HG02840 (cell line): Measurements from ENCODE around the gene TBL1X.
"Not testable (repeated sequence)": the region's sequence is repeated elsewhere in the genome, so short reads cannot be mapped to it uniquely, and the experiment has no call there.

ENCODE experiments used
- ATAC-seq: cut with Tn5 transposase; IDR thresholded peaks from one replicate; pipeline ENCODE4 v1.9.1; 2021; ENCODE audit warnings: mild to moderate bottlenecking, moderate library complexity, moderate number of reproducible peaks; ENCODE audit not compliant: unreplicated experiment, low FRiP score

The TBL1X gene

DNA sequence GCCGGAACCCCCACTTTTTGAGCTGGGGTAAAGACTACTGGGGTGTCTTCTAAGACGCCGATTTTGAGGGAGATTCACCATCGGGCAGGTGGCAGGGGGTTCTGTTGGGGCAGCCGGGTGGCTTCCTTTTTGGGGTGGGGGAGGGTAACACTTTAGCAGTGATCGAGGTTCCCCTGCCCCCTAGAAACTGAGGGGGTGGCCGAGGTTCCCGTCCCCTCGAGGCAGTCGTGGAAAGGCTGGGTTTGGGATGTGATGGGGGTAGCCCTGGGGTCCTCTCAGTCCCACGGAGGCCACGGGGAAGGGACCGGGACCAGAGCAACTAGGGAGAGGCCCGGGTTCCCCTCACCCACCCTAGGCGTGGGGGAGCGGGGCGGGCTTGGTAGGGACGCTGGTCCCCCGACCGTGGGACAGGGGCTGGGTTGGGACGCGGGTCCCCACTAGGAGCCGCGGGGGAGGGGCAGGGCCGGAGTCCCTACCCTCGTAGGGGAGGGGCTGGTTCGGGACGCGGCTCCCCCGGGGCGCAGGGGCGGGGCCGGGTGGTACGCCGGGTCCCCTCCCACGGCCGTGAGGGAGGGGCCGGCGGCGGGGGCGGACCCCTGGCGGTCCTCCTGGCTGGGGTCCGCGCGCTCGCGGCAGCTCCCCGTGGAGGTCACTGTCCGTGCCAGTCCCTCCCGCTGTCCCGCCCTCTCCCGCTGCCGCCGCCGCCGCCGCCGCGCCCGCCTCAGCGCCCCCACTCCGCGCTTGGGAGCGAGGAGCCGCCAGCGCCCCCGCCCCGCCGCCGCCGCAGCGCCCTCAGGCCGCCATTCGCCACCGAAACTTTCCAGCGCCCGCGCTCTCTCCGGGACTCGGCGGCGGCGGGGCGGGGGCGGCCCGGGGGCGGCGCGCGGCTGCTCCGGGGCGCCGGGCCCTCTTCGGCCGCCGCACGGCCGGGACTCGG, at the start of gene TBL1X:
TSS of gene TBL1X (plus strand) at position 624 of the 937 bp plus-strand sequence. CDS start 188,529 bp downstream, outside the sequence.
- no peak for ATAC-seq

DNA sequence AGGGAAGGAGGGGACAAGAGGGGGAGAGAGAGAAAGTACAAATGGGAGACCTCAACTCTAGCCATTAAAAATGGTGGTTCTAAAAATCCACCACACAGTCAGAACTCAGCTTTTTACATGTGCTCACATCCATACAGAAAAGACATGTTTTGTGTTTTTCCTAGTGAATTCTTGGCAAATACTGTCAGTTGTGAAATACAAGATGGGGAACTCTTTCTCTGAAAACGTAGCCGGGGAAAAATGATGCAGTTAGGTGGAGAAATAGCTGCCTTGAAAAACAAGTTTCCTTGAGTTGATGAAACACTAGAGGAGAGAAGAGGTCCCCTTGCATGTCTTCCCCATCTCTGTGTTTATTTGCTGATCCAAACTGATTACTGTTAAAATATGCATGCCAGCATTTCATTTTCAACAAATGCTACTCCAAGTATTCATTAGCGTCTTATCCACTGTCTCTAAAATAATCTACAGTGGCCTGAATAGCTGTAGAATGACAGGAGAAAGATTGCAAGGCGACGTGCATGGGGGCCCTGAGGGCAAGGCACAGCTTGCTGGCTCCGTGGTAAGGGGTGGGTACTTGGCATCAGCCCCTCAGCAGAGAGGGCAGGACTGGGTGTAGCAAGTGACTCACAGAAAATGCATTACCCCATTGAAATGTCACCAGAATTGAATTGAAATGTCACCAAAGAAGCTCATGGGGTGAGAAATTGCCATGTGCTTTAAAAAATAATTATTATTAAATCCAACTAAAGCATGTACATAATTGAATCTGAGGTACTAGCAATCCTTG, 48.1 kb upstream of the TBL1X start:
- no peak for ATAC-seq

DNA sequence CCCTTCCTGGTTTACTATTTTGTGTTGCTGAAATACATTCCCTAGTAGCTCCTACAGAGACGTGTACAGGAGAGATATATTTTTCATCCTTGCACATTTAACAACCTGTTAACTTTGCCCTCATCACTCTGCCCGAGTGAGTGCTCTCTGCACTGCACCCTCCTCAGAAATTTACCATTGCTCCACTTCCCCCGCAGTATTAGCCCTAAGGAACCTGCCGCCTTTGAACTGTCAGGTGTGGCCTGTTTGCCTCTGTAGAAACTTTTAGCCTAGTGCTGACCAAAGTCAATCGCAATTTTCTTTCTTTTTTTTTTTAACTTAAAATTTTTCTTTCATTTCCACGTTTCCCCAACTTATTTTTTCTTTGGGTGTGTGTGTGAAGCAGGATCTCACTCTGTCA, 46.6 kb upstream of the TBL1X start:
- no peak for ATAC-seq

DNA sequence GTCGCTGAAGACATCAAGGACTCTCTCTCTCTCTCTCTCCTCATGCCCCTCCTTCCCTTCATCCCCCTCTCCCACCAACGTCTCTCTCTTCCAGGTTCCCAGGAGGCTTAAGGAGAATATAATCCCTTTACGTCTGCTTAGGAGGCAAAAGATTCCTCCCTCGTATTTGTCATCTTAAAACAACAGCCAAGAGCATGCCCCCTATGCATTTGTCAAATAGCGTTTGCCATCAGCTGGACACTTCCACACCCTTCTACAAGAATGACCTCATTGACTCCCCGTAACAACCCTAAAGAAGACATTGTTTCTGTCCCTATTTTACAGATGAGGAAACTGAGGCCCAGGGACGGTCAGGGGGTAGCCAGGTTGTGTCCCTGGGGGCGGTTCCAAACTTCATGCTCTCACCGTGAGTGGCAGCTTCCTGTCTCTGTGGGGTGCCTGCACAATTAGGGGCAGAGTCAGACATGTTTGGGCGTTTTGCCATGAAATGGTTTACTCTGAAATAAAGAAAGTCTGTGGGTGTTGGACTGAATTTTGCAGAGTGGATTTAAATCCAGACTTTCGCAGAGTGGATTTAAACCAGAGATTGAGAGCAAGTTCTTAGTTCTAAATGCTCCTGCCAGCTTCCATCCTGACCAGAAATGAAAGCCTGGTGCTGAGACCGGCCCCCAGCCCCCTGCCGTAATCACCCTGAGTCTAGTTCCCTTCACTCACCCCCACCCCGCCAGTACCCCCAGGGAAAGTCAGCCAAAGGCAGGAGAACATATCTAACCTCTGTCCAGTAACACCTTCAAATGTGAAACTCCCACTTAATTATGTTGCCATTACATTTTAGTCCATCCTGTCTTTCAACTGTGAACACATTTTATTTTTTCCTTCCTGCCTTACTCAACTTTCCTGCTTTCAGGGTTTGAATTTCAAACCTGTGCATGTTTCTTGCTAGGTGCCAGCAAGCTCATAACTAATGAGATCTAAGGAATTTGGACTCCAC, 44.3 kb upstream of the TBL1X start:
- no peak for ATAC-seq

DNA sequence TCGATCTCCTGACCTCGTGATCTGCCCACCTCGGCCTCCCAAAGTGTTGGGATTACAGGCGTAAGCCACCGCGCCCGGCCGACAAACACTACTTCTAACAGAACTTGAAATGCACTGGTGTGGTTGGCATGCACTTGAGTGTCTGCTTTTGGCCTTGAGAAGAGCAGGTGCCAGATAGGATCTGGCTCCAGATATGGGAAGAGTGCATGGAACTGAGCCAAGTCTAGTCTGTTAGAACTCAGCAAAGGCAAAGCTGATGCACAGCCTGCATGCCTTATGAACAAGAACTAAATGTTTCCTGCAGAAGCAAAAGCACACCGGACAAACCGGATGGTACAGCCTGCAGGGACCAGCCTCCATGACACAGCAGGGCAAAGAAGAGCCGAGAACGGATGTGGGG, 35.1 kb upstream of the TBL1X start:
- no peak for ATAC-seq

DNA sequence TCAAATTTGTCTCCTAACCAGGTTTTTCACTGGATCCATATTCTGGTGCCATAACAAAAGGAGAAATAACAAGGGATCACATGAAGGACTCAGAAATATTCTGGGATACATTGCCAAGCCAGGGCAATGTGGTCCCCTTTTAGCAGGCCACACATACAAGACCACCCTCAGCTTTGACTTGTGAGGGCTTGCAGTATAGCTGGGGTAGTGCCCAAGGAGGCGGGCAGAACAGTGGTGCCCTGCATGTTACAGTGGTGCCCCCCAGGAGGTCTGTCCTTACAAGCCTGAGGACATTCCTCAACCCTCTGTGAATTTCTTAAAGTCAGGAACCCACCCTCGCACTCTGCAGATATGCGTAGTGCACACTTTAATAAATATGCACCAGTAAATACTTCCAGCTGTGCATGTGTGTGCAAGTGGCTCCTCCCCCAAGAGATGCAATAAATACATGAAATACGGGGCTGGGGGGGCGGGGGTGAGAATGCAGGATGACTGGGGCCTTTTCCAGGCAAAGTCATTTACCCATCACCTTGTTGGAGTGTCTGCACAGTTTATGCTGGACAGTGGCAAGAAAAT, 34.4 kb upstream of the TBL1X start:
- ATAC-seq, result no peak

DNA sequence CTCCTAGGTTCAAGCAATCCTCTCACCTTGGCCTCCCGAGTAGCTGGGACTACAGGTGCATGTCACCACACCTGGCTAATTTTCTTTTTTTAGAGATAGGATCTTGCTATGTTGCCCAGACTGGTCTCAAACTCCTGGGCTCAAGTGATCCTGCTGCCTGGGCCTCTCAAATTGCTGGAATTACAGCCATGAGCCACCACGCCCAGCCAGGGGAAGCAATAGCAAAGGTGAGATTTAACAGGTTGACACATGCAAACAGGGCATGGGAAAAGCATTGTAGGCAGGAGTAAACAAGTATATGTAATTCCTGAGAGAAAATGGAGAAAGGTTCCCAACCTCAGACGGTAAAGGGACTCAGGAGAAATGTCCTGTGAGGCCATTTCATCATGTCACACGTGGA, 33.6 kb upstream of the TBL1X start:
- ATAC-seq, result no peak

DNA sequence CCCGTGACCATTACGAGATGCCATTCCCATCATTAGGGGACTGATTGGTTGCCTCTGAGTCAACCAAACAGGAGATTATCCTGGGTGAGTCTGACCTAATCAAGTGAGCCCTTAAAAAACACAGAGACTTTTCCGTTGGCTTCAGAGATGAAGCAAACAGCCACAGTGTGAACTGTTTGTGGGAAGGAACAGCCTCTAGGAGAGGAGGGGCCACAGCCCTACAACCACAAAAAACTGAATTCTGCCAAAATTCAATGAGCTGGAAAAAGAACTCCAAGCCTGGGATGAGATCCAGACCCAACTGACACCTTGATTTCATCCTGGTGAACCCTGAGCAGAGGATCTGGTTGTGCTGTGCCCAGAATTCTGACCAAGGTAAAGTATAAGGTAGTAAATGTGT, 31.3 kb upstream of the TBL1X start:
- ATAC-seq, result no peak

DNA sequence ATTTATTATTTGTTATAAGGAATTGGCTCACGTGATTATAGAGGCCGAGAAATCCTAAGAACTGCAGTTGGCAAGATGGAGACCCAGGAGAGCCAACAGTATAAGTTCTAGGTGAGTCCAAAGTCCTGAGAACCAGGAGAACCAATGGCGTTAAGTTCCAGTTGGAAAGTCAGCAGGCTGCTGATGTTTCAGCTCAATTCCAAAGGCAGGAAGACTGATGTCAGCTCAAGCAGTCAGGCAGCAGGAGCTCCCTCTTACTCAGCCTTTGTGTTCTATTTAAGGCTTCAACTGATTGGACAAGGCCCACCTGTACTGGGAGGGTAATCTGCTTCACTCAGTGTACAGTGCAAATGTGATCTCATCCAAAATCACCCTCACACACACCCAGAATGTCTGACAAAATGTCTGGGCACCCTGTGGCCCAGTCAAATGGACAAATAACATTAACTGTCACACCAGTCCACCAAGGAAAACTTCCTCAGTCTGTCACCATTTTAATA, 30.8 kb upstream of the TBL1X start:
- no peak for ATAC-seq

DNA sequence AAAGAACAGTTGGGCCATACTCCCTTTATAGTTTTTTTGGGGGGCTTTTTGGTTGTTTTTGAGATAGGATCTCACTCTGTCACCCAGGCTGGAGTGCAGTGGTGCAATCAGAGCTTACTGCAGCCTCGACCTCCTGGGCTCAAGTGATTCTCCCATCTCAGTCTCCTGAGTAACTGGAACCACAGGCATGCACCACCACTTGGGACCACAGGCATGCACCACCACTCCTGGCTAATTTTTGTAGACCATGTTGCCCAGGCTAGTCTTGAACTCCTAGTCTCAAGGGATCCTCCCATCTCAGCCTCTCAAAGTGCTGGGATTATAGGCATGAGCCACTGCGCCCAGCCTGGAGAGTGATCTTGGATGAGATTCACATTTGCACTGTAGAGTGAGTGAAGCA, 29.8 kb upstream of the TBL1X start:
- not testable (repeated sequence) for ATAC-seq

DNA sequence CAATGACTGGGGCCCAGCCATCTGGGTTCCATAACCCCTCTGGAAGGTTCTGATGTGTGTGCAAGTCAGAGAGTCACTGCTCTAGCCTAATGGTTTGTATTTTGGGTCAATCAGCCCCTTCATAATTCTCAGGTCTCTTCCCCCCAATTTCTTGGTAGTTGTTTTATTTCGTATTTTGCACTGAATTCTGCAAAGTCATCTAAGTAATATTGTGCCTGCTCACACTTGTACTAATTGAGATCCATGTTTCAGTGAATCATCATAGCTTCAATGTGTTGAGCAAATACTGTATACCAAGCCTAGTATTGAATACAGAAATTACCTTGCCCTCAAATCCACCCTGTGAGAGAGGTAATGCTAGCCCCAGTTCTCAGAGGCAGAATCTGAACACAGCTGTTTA, 28.0 kb upstream of the TBL1X start:
- ATAC-seq, result no peak

DNA sequence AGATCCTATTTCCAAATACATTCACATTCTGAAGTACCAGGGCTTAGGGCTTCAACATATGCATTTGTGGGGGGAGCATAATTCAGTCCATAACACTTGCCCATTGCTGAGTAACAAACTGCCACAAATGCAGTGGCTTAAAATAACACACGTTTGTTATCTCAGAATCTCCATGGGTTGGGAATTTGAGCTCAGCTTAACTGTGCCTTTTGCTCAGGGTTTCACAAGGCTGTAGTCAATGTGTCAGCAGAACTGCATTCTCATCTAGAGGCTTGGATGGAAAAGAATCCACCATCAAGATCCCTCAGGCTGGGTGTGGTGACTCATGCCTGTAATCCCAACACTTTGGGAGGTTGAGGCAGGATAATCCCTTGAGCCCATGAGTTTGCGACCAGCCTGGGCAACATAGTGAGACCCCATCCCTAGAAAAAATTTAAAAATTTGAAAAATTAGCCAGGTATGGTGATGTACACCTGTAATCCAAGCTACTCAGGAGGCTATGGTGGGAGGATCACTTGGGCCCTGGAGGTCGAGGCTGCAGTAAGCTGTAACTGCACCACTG, 25.8 kb upstream of the TBL1X start:
- no peak for ATAC-seq

DNA sequence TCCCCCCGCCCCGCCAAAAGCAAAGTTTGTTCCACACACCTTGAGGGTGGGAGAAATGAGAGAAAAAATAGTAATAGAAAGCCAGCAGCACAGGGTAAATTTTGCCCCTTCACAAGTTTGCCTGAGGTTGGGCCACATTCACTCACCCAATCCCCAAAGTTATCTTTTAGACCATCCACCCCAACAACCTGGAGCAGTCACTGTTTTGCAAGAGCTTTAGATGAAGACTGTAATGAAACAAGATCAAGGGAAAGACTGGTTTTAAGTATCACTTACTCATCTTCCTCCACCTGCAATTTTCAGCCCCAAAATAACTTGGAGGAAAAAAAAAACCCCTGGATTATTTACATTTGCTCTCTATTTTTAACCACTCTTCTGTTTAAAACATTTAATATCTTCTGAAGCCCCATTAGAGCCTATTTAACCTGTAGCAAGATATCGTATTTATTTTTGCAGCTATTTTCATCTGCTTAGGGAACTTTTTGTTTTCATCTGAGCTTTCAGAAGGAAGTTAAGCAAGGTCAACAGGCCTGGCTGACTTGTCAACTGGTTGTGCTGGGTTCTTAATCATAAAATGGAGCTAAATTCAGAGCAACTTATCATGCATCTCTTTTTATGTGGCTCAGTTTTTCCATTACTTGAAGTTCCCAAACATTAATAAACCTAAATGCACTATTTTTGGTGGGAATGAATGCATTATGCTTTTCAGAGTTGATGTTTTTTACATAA, 24.6 kb upstream of the TBL1X start:
- no peak for ATAC-seq

DNA sequence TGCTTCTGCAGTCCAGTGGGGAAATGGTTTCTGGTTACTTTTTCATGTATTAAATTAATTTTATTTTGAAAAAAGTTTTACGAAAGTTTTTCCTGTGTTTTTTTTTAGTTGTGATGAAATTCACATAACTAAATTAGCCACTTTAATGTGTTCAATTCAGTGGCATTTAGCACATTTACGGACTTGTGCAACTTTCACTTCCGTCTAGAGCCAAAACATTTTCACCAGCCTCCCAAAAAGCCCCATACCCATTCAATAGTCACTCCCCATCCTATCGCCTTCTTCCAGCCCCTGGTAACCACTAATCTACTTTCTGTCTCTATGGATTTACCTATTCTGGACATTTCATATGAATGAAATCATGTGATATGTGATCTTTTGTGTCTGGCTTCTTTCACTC, 22.8 kb upstream of the TBL1X start:
- ATAC-seq, result no peak

DNA sequence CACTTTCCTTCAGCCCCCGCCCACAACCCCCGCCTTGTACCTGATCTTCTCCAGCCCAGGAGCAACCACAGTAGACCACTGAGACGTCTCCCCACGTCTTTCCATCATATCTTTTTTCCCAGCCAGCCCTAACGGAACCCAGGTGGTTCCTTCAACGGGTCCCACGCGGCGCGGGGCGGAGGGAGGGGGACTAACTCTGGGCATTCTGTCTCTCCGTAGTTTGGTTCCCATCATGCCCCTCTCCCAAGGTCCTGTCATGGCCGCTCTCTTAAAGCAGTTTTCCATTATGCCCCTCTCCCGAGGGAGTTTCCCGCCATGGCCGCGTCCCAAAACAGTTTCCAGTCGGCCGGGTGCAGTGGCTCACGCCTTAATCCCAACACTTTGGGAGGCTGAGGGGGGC, 21.5 kb upstream of the TBL1X start:
- ATAC-seq, result no peak

DNA sequence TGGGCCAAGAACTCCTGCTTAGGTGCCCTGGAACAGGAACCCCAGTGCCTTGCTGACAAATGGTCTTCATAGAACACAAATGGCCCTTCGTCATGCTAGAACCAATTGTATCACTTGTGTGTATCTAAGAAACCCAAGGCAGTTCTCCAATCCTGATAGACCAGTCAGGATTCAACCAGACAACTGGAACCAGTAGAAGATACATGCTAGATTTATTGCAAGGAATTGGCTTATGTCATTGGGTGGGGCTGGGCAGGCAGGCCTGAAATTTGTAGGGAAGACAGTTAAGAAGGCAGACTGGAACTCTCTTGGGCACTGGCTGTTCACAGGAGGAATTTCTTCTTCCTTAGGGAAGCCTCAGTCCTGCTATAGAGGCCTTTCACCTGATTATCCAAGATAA, 17.0 kb upstream of the TBL1X start:
- no peak for ATAC-seq

DNA sequence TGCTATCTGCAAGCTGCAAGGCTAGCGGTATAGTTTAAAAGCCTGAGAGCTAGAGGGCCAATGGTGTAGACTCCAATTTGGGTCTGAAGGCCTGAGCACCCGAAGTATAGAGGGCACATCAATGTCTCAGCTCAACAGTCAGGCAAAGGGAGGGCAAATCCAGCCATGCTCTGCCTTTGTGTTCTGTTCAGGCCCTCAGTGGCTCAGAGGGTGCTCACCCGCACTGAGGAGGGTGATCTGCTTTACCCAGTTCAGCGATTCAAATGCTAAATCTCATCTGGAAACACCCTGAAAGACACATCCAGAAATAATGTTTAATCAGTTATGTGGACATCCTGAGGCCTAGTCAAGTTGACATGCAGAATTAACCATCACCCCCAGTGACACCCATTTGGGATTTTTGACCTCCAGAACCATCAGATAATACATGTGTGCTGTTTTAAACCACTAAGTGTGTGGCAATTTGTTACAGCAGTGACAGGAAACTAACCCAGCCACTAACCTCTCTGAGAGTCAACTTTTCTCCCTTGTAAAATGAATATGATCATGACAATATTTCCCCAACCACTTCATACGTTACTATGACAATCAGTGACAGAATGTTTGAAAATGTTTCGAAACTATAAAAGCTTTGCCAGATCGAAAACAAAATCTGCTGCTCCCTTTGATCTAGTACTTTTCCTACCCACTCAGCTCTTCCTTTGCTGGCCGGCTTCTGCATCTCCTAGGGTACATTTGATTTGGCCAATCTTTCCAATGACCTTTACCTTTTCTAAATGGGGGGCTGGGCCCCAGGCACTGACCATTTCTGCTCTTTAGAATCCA, 8.4 kb upstream of the TBL1X start:
- no peak for ATAC-seq

DNA sequence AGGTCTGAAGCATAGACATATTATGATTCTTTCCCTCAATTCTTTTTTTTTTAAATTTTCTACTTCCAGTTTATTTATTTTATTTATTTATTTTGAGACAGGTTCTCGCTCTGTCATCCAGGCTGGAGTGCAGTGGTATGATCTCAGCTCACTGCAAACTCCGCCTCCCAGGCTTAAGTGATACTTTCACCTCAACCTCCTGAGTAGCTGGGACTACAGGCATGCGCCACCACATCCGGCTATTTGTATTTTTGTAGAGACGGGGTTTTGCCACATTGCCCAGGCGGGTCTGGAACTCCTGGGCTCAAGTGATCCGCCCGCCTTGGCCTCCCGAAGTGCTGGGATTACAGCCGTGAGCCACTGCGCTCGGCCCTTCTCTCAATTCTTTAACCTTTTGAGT, 6.8 kb upstream of the TBL1X start:
- not testable (repeated sequence) for ATAC-seq
